Hair follicle dermal papilla cell (primary cell): ENCODE data around the gene LTBP4. TPM values are rescaled to one million over a fixed set of nuclear protein-coding genes. Genes with fewer than 3 reads are reported as not detected.

Experiments
- total RNA-seq: library from RNA; depleted of rRNA; stranded (reverse); fragments of >200 nt; gene quantifications from 2 replicates; pipeline ENCODE4 v1.2.3, GENCODE V29; 2012

Gene LTBP4
- total RNA-seq: 32.6 and 35.1 TPM in 2 replicates

GRCh38 chr19:40601134-40601974 is at the start of gene LTBP4:
Gene LTBP4, plus strand, starts transcription at chr19:40601369. Its CDS starts 19 bp downstream, at chr19:40601388.

GRCh38 chr19:40576585-40577451 is 24.4 kb upstream of the LTBP4 start, which contains the start of gene SHKBP1:
Gene SHKBP1, plus strand, starts transcription at chr19:40576873. Its CDS starts 27 bp downstream, at chr19:40576900.

Other genes with a start within 250 kb of the LTBP4 start
- 0.12 and 0.49 TPM in 2 replicates for gene HIPK4, start 211.2 kb upstream of the LTBP4 start, total RNA-seq
- 2.8 and 3.1 TPM in 2 replicates for gene PRX, start 188.0 kb upstream of the LTBP4 start, total RNA-seq
- 12.8 and 14.0 TPM in 2 replicates for gene SERTAD1, start 175.4 kb upstream of the LTBP4 start, total RNA-seq
- 37.6 and 44.9 TPM in 2 replicates for gene SERTAD3, start 157.0 kb upstream of the LTBP4 start, total RNA-seq
- 85.7 and 89.4 TPM in 2 replicates for gene BLVRB, start 135.6 kb upstream of the LTBP4 start, total RNA-seq
- 2.1 and 2.3 TPM in 2 replicates for gene SPTBN4, start 134.4 kb upstream of the LTBP4 start, total RNA-seq
- gene SHKBP1, start 24.5 kb upstream of the LTBP4 start, total RNA-seq: 30.4 and 35.4 TPM in 2 replicates
- gene NUMBL, start 89.3 kb downstream of the LTBP4 start, total RNA-seq: 41.7 and 48.8 TPM in 2 replicates
- gene COQ8B, start 115.5 kb downstream of the LTBP4 start, total RNA-seq: 39.1 and 52.5 TPM in 2 replicates
- 13.0 and 14.1 TPM in 2 replicates for gene ITPKC, start 115.7 kb downstream of the LTBP4 start, total RNA-seq
- 1.1 and 1.5 TPM in 2 replicates for gene ACTMAP, start 149.1 kb downstream of the LTBP4 start, total RNA-seq
- gene SNRPA, start 149.8 kb downstream of the LTBP4 start, total RNA-seq: 31.0 and 31.1 TPM in 2 replicates
- not detected in 2 replicates for gene MIA, start 174.2 kb downstream of the LTBP4 start, total RNA-seq
- gene RAB4B, start 176.9 kb downstream of the LTBP4 start, total RNA-seq: 14.3 and 17.5 TPM in 2 replicates
- gene EGLN2, start 197.8 kb downstream of the LTBP4 start, total RNA-seq: 91.1 and 112 TPM in 2 replicates
- gene CYP2A6, start 249.1 kb downstream of the LTBP4 start, total RNA-seq: not detected in 2 replicates